HepG2 (cell line): ENCODE measurements around the gene SPG7. TPM values are rescaled to one million over a fixed set of nuclear protein-coding genes. Genes with fewer than 3 reads are reported as not detected.
A peak's percentile ranks its signal among the peaks of the same experiment; 100 is the strongest.

Experiments used
- FOSL1 ChIP-seq: sonication (generic); formaldehyde crosslinking; IDR thresholded peaks from 2 replicates; pipeline ENCODE4 v1.9.0; 2021; ENCODE audit warnings: missing genetic modification reagents, borderline replicate concordance
- FOXO1 ChIP-seq: sonication (generic); formaldehyde crosslinking; IDR thresholded peaks from 2 replicates; pipeline ENCODE4 v1.4.0; 2020; ENCODE audit warnings: missing genetic modification reagents
- NFE2L2 ChIP-seq: fragments of 150-350 bp; IDR thresholded peaks from 2 replicates; pipeline ENCODE4 v1.6.1; 2014; ENCODE audit warnings: low read length
- PAX8 ChIP-seq: sonication (generic); formaldehyde crosslinking; IDR thresholded peaks from 2 replicates; pipeline ENCODE4 v1.8.0; 2022; ENCODE audit warnings: mild to moderate bottlenecking, missing genetic modification reagents, borderline replicate concordance
- SALL2 ChIP-seq: sonication (generic); formaldehyde crosslinking; IDR thresholded peaks from 2 replicates; pipeline ENCODE4 v1.8.1; 2023; ENCODE audit warnings: mild to moderate bottlenecking, missing genetic modification reagents, inconsistent platforms
- ZBTB1 ChIP-seq: sonication (generic); formaldehyde crosslinking; IDR thresholded peaks from 2 replicates; pipeline ENCODE4 v1.4.0; 2020; ENCODE audit warnings: missing genetic modification reagents, borderline replicate concordance
- ZBTB38 ChIP-seq: sonication (generic); formaldehyde crosslinking; IDR thresholded peaks from 2 replicates; pipeline ENCODE4 v1.5.1; 2020; ENCODE audit warnings: mild to moderate bottlenecking, missing genetic modification reagents
- ZNF234 ChIP-seq: sonication (generic); formaldehyde crosslinking; conservative IDR thresholded peaks from 2 replicates; pipeline ENCODE4 v1.5.1; 2020; ENCODE audit warnings: mild to moderate bottlenecking, missing genetic modification reagents
- ZNF343 ChIP-seq: sonication (generic); formaldehyde crosslinking; IDR thresholded peaks from 2 replicates; pipeline ENCODE4 v1.4.0; 2020; ENCODE audit warnings: mild to moderate bottlenecking, missing genetic modification reagents
- ZNF432 ChIP-seq: sonication (generic); formaldehyde crosslinking; IDR thresholded peaks from 2 replicates; pipeline ENCODE4 v1.5.0; 2020; ENCODE audit warnings: missing genetic modification reagents, mild to moderate bottlenecking, borderline replicate concordance
- ZNF598 ChIP-seq: sonication (generic); formaldehyde crosslinking; IDR thresholded peaks from 2 replicates; pipeline ENCODE4 v1.5.1; 2020; ENCODE audit warnings: mild to moderate bottlenecking, missing genetic modification reagents, borderline replicate concordance
- polyA plus RNA-seq, 8 experiments: library from polyadenylated mRNA; depleted of rRNA in 3 of 8; stranded (reverse) in 7 of 8; unstranded in 1 of 8; fragments of >200 nt; fragmentation: Illumina TruSeq in 4 of 8; extraction: Trizol in 4 of 8; gene quantifications; 2 replicates each; pipeline versions ENCODE4 v1.2.1 to v1.2.3, GENCODE V29; 2011 to 2016; ENCODE audit warnings: low read depth in 4 of 8, missing spikeins in 1 of 8, mixed read lengths in 1 of 8; ENCODE audit not compliant: insufficient read depth in 1 of 8
- total RNA-seq, 5 experiments: library from RNA; depleted of rRNA; stranded (reverse); fragments of >200 nt; fragmentation: Illumina TruSeq; extraction: Trizol; gene quantifications; 2 replicates each; pipeline ENCODE4 v1.2.3, GENCODE V29; 2016; ENCODE audit warnings: low read depth in 1 of 5
- TF ChIP-seq, protein P1 (sequence below): sonication (generic); formaldehyde crosslinking; IDR thresholded peaks from 2 replicates; pipeline ENCODE4 v1.4.0; 2020; ENCODE audit warnings: mild to moderate bottlenecking, missing genetic modification reagents
- TF ChIP-seq, protein P2 (sequence below): sonication (generic); formaldehyde crosslinking; IDR thresholded peaks from 2 replicates; pipeline ENCODE4 v1.8.1; 2022; ENCODE audit warnings: mild to moderate bottlenecking, missing genetic modification reagents
- TF ChIP-seq, protein P3 (sequence below): sonication (generic); formaldehyde crosslinking; IDR thresholded peaks from 2 replicates; pipeline ENCODE4 v1.8.0; 2023; ENCODE audit warnings: mild to moderate bottlenecking, missing genetic modification reagents
- TF ChIP-seq, protein P4 (sequence below): sonication (generic); formaldehyde crosslinking; IDR thresholded peaks from 2 replicates; pipeline ENCODE4 v1.5.0; 2020; ENCODE audit warnings: missing genetic modification reagents, mild to moderate bottlenecking, borderline replicate concordance

The SPG7 gene
- total and polyA plus RNA-seq, 2 of the 13 experiments (the other 11 are each of a cell fraction or from before 2014, with no cell fraction given): 66.0 to 136 TPM

DNA sequence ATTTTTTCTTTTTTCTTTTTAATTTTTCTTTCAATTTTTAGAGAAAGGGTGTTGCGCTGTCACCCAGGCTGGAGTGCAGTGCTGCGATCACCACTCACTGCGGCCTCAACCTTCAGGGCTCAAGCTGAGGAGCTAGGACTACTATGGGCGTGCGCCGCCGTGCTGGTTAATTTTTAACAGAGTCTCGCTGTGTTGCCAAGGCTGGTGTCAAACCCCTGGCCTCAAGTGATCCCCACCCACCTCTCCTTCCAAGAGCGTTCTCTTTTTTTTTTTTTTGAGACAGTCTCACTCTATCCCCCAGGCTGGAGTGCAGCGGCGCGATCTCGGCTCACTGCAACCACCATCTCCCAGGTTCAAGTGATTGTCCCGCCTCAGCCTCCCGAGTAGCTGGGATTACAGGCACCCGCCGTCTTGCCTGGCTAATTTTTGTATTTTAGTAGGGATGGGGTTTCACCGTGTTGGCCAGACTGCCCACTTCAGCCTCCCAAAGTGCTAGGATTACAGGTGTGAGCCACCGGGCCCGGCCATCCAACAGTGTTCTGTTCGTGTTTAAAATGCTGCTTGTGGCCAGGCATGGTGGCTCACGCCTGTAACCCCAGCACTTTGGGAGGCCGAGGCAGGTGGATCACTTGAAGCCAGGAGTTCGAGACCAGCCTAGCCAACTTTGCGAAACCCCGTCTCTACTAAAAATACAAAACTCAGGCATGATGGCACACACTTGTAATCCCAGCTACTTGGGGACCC lies 37.8 kb downstream of the SPG7 start (continued):
- TF ChIP-seq, protein P1, sequence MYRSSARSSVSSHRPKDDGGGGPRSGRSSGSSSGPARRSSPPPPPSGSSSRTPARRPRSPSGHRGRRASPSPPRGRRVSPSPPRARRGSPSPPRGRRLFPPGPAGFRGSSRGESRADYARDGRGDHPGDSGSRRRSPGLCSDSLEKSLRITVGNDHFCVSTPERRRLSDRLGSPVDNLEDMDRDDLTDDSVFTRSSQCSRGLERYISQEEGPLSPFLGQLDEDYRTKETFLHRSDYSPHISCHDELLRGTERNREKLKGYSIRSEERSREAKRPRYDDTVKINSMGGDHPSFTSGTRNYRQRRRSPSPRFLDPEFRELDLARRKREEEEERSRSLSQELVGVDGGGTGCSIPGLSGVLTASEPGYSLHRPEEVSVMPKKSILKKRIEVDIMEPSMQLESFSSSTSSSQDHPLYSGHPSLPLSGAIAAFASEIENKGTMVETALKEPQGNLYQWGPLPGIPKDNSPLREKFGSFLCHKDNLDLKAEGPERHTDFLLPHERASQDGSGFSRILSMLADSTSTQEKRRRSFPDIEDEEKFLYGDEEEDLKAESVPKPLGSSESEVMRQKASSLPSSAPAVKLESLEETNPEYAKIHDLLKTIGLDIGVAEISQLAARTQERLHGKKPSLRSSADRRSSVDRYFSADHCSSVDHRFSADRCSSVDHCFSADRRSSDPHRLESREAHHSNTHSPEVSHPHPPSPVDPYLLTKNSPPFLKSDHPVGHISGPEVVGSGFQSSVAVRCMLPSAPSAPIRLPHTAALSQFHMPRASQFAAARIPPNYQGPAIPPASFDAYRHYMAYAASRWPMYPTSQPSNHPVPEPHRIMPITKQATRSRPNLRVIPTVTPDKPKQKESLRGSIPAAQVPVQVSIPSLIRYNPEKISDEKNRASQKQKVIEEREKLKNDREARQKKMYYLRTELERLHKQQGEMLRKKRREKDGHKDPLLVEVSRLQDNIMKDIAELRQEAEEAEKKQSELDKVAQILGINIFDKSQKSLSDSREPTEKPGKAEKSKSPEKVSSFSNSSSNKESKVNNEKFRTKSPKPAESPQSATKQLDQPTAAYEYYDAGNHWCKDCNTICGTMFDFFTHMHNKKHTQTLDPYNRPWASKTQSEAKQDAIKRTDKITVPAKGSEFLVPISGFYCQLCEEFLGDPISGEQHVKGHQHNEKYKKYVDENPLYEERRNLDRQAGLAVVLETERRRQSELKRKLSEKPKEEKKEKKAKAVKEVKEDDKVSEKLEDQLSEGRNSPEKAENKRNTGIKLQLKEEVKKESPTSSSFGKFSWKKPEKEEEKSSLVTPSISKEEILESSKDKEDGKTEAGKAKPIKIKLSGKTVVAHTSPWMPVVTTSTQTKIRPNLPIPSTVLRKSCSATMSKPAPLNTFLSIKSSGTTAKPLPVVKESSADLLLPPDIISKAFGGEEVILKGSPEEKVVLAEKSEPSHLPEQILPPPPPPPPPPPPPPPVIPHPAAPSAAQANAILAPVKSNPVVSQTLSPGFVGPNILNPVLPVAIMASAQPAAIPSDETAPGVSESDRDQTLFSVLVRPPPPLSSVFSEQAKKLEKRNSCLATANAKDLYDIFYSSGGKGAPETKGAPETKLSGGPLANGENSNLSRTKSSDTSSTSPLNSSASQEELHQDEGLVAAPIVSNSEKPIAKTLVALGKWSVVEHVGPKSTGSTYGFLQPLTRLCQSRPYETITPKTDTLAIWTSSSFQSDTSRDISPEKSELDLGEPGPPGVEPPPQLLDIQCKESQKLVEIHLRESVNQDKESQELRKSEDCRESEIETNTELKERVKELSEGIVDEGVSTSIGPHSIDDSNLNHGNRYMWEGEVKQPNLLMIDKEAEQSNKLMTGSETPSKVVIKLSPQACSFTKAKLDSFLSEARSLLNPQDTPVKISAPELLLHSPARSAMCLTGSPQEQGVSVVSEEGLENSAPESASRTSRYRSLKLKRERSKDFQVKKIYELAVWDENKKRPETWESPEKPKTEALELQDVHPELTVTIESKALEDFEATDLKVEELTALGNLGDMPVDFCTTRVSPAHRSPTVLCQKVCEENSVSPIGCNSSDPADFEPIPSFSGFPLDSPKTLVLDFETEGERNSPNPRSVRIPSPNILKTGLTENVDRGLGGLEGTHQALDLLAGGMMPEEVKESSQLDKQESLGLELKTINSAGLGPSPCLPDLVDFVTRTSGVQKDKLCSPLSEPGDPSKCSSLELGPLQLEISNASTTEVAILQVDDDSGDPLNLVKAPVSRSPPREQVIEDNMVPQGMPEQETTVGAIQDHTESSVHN (CRISPR knock-in tag): peak; percentile 57; the same call in 1 of the 2 replicates
- TF ChIP-seq ZBTB1 (CRISPR knock-in tag) (no peak), FOXO1 (peak; percentile 25; the same call in 1 of the 2 replicates), ZNF432 (CRISPR knock-in tag) (no peak), ZNF598 (CRISPR knock-in tag) (no peak), NFE2L2 (no peak), PAX8 (CRISPR knock-in tag) (no peak), SALL2 (no peak; the same call in 1 of the 2 replicates), FOSL1 (no peak), ZNF234 (CRISPR knock-in tag) (no peak), ZBTB38 (CRISPR knock-in tag) (no peak), ZNF343 (CRISPR knock-in tag) (no peak)
- TF ChIP-seq, protein P2, sequence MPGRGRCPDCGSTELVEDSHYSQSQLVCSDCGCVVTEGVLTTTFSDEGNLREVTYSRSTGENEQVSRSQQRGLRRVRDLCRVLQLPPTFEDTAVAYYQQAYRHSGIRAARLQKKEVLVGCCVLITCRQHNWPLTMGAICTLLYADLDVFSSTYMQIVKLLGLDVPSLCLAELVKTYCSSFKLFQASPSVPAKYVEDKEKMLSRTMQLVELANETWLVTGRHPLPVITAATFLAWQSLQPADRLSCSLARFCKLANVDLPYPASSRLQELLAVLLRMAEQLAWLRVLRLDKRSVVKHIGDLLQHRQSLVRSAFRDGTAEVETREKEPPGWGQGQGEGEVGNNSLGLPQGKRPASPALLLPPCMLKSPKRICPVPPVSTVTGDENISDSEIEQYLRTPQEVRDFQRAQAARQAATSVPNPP (CRISPR knock-in tag): no peak
- TF ChIP-seq, protein P3, sequence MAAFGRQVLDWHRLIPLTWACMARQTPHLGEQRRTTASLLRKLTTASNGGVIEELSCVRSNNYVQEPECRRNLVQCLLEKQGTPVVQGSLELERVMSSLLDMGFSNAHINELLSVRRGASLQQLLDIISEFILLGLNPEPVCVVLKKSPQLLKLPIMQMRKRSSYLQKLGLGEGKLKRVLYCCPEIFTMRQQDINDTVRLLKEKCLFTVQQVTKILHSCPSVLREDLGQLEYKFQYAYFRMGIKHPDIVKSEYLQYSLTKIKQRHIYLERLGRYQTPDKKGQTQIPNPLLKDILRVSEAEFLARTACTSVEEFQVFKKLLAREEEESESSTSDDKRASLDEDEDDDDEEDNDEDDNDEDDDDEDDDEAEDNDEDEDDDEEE (CRISPR knock-in tag): no peak
- TF ChIP-seq, protein P4, sequence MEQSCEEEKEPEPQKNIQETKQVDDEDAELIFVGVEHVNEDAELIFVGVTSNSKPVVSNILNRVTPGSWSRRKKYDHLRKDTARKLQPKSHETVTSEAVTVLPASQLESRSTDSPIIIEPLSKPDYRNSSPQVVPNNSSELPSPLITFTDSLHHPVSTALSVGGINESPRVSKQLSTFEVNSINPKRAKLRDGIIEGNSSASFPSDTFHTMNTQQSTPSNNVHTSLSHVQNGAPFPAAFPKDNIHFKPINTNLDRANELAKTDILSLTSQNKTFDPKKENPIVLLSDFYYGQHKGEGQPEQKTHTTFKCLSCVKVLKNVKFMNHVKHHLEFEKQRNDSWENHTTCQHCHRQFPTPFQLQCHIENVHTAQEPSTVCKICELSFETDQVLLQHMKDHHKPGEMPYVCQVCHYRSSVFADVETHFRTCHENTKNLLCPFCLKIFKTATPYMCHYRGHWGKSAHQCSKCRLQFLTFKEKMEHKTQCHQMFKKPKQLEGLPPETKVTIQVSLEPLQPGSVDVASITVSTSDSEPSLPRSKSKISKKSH (CRISPR knock-in tag): no peak
